NCI-H345 treated with DMSO at 0.1 percent for 48 hours (cell line): ENCODE measurements around the gene HSD11B2.

Source experiments
- DNase-seq: peaks from one replicate; lab custom pipeline; 2025; ENCODE audit not compliant: unreplicated experiment; lab: John Stamatoyannopoulos, UW

HSD11B2 gene

DNA sequence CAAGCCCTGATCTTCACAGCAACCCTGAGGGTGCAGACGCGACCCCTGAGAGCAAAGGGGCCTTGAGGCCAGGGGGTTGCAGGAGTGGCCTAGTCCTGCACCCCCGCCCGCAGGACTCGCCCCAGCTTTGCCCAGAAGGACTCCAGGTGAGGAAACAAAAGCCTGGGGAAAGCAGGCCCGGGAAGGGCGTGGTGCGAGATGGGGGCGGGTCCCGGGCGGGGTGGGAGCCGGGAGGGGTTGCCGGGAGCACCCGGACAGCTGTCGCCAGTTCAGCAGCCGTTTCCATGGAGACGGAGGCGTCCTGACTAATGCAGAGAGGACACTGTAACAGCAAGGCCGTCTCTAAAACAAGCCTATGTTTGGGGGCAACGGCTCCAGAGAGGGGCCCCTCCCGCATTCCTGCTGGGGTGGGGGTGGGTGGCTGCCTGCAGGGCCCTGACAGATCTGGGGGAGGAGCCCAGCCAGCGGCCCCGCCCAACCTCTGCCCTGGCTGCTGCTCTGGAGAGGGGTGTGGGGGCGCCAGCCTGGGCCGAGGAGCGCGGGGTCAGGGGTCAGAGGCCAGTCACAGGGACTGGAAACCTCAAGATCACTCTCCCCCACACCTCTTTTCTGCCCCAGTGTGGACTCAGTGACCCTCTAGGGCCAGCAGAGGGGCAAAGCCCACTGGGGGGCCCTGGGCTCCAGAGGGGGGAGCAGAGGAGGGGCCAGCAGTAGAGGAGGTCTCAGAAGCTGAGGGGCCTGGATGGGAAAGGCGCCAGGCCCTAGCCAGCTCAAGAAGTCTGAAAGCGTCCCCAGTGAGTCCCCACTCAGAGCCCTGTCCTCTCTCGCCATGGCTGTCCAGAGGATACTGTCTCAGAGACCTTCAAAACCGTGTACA is 34.5 kb upstream of the HSD11B2 start:
- peak; percentile 61 for DNase-seq

DNA sequence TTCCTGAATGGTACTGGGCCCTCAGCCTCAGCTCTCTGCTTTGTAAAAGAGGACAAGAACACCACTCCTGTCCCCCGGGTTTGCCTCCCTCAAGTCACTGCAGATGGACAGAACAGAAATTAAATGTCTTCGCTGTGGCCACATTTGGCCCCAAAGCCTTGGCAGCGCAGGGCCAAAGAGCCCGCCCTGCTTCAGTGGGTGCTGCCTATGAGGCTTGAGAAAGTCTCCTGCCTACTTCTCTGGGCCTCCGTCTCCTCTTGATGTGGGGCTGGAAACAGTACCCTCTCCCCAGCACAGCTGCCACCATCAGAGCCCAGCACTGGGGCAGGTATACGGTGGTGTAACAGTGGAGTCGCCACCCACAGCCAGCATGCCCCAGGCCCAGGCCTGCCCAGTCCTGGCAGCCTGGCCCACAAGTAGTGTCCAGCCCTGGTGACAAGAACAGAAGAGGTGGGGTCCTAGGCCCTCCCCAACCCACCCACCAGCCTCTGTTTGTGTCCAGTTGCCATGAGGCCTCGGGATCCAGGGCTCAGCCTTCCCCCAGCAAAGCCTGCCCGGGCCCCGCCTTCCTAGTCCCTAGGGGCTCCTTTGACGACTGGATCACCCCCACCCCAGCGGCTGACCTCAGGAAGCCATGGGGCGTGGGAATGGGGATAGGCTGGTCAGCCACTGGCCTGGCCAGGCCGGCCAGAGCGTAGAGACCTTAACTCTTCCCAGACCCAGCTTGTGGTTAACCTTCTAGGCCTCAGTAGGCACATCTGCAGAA is 33.7 kb upstream of the HSD11B2 start:
- DNase-seq: no peak

DNA sequence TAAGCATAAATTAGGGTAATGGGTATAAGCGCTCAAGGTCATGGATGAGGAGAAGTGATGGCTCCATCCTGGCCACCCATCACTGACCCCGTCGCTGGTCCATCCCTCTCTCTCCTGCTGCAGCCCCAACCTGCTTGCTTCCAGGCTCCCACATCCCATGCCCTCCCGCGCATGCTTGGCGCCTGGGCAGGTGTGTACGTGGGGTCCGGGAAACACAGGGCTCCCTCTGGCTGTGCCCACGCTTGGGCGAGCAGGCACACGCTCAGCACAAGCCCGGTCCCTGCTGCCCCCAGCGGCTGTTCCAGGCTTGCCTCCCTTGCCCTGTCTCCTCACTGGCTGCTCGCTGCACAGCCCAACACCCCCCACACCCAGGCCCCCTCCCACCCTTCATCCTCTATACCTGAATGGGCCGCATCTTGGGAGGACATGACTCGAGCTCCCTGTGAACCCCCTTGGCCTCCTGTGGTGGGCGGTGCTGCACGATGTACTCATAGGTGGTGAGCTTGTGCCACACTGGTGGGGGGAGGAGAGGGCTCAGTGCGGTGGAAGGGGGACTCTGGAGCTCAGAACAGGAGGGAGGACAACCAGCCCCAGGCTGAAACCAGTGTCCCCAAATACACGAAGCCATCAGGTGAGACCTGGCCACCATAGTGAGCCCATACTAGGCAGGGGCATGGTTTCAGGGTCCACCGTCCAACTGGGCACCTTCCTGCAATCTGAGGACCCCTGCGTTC is 32.9 kb upstream of the HSD11B2 start:
- no peak for DNase-seq

DNA sequence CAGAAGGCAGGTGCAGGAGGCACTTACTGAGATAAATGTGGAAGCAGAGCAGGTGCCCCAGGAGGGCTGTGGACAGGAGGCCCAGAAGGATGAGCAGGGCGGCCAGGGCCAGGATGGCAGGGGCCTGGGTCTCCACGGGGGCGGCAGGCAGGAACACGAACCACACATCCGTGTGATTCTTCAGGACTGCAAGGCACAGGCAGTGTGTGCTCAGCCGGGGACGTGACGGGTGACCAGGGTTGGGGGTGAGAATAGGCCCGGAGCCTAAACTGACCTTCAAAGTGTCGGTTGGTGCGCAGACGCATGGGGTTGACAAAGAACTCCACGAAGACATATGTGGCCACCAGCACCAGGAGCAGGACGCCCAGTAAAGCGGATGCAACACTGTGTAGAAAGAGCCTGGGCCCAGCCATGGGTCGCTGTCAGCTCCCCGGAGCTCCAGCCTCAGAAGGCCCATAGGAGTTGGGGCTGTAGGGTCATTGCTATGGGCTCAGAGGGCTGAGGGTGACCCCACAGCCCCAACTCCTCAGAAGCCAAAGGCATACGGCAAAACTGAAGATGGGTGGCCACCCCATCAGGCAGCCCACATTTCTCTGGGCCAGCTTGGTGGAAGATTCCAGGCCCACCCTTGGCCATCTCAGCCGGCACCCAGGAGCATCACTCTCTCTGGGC is 32.2 kb upstream of the HSD11B2 start:
- DNase-seq: no peak

DNA sequence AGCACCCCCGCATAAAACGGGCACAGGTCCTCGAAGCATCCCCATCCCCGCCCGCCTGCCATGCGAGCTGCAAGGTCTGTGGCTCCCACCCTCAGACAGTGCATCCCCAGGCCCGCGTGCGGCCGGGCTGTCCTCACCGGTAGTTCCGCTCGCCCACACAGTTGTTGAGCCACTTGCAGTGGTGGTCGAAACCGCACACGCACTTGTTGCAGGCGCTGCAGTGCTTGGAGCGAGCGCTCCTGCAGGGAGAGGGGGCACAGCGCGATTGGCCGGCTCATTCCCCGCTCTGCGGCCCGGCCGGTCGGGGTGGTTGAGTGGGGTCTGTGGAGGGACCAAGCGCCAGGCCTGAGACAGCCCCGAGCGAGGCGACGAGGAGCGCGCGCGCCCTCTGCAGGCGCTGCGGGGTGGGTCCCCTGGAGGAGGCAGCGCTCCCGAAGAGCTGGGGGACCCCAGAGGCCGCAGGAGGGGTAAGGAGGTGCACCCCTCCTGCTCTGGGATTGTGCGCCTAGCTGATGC is 31.6 kb upstream of the HSD11B2 start:
- DNase-seq: no peak

DNA sequence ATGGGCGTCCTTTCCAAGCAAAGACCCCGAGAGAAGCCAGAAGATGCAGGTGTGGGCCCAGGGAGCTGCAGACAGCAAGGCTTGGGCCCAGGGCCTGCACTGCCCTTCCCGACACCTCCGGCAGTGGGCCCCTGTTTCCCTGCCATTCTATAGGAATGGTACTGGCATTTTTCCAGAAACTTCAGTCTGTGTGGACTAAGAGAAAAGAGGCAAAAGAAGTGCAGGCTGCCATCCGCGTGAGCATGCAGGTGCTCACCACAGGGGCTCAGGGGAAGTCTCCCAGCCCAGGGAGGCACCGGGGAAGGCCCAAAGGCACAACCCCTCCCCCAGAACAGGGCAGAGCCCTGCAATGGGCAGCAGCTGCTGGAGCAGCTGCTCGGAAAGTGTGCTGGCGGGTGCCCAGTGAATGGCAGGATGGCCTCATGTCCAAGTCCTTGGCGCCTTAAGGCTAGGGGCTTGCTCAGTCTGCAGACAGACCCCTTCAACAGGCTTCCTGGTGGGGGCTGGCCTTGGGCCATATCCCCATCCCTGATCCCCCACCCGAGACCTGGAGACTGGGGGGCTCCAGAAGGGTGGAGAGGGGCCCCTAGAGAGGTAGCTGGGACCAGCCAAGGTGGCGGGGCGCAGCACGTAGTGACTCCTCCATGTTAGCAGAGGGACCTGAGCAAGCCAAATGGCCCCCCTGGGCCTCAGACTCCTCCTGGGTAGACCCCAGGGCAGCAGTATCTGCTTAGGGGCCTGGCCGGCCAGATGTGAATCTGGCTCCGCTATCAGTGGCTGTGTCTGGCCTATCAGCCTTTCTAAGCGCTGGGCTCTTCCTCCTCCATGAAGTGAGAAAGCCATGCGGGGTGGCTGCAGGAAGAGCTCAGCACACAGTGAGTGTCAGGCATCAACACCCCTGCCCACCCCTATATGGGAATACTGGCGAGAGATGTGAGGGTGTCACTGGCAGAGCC is 30.9 kb upstream of the HSD11B2 start:
- peak; percentile 66 for DNase-seq

DNA sequence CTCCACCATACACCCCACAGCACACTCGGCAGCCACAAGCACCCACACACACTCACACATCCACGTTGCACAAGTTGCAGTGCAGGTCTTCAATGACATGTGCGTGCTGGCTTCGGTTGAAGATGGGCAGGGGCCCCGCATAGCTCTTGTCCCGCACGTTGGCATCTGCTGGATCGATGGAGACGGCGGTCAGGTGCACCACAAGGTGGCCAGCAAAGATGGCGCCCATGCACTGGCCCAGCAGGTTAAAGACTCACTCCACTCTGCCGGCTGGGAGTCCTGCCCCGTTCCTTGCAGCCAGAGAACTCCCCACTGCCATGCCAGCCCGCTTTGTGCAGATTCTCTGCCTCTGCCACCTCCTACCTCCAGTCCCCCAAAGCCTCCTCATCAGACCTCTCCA is 30.0 kb upstream of the HSD11B2 start:
- no peak for DNase-seq

DNA sequence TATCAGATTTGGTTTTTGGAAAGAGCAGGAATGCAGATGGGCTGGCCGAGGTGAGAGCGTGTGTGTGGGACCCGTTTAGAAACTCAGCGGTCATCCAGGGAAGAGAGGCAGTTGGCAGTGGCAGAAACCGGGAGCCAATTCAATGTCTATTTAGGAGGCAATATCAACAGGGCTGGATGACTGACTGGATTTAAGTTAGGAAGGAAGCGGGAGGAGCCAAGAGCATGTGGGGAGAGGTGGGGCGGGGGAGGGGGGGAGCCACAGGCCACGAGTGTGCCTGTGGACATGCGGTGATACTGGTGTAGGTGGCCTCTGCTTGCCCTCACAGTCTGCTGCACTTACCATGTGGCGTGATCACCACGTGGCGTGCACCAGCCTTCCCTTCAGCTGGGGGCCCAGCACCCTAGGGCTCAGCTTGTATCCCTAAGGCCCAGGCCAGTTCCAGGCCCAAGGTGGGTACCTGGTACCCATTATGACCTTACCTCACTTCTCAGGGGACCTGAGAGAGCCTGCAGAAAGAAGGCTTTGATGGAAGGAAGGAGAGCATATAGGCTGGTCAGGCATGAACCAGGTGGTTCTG is 26.9 kb upstream of the HSD11B2 start:
- no peak for DNase-seq

DNA sequence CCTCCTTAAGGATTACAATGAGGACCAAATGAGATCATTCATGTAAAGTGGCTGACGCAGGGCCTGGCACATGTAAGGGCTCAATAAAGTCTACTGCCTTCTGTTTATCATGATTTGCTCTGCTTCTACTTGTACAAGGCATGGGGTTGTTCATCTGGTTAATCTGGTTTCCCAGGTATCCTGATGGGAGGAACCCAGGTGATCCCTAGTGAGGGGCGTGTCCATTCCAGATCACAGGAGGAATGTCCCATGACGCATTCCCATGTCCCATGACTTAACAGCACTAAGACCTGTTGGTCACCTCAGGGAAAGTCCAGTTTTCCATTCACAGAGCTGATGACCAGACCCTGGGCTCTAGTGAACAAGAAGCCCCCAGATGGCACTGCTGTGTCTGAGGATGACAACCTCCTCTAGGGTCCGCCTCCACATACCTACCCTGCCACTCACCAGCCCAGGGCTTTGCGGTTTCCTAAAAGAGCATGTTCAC is 26.1 kb upstream of the HSD11B2 start:
- DNase-seq: no peak

DNA sequence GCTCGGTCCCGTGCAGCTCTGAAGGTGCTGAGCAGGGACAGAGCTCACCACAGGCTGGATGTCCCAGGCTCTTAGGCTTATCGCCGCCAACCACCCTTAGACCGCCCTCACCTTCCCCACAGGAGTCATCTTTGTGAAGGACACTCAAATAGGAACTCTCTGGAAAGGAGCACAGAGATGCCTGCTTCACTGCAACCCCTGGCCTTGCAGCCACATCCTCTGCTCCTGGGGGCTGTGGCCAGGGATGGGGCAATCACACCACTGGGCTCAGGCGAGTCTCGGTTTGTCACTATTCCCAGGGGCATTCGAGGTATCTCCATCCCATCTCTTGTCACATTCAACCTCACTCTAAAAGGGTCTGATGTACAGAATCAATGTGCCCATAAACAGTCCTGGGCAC is 25.6 kb upstream of the HSD11B2 start:
- DNase-seq: no peak

DNA sequence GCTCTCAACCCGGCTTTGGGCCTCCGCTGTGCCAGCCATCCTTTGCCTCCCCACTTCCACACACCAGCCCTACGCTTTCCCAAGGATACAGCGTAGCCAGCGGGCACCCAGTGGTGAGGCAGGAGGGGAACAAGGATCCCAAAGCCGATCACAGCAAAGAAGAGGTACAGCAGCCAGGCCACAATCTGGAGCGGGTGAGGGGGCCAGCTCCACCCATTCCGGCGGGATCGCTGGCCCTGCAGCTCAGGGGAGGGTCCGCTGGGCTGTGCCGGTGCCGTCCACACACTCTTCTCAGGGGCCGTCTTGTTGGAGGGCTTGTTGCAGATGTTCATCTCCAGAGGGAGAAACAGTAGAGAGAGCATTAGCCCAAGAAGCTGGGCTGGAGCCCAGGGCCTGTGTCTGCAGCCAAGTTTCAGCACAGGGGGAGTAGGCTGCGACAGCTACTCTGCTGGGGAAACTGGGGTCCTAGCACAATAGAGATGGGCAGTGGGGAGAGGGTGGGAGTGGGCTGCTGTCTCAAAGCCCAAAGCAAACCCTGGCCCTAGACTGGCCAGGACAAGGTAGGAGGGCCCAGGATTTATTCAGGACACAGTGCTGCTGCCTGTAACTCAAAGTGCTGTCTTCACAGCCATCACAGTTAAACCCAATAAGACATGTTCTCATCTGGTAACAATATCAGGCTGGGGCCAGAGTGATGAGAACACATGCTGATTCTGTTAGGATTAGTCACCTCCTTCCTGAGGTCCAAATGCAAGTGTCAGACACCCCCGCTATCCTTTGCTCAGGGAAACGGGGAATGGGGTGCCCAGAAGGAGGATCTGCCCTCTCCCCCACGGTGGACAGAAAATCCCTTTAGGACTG is 24.6 kb upstream of the HSD11B2 start:
- DNase-seq: no peak

DNA sequence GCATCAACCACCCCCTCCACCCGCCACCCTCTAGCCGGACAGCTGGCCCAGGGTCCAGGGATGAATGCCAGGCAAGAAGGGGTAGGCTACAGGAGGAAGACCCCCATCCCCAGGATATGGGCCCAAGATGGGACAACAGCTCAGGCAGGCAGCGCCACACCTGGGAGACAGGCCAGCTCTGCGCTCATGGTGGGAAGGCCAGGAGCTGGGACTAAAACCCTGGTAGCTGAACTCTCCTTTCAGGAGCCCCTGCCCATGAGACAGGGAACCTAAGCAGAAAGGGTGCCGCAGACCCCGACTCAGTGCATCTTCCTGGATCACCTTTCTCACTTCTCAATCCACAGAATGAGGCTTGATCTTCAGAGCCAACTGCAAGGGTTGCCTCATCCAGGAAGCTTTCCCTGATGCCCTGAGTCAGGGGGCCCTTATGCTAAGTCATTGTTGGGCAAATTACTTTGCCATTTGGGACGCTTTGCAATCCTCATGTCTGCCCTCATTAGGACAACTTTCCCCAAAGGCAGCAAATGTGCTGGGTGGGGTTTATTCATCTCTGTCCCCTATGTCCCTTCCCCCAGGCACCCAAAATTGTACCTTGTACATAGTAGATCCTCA is 23.6 kb upstream of the HSD11B2 start:
- DNase-seq: no peak

DNA sequence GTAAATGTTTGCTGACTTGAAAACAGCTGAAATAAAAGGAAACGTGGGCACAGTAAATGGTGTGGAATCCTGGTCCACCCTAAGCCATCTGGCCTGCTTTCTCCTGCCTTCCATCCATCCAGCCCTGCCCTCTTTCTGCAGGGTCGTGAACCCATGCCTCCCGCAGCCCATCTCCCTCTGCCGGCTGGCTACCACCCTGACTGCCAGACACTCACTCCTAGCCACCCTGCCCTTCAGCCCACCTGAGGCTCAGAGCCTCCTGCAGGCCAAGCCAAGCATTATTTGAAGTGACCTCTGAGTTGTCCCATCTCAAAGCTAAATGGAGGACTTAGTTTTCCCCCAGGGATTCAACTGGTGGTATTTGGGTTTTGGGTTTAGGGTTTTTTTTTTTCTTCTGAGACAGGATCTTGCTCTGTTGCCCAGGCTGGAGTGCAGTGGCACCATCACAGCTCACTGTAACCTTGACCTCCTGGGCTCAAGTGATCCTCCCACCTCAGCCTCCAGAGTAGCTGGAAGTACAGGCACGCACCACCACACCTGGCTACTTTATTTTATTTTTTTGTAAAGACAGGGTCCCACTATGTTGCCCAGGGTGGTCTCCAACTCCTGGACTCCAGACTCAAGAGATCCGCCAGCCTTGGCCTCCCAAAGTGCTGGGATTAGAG is 23.0 kb upstream of the HSD11B2 start:
- no peak for DNase-seq

DNA sequence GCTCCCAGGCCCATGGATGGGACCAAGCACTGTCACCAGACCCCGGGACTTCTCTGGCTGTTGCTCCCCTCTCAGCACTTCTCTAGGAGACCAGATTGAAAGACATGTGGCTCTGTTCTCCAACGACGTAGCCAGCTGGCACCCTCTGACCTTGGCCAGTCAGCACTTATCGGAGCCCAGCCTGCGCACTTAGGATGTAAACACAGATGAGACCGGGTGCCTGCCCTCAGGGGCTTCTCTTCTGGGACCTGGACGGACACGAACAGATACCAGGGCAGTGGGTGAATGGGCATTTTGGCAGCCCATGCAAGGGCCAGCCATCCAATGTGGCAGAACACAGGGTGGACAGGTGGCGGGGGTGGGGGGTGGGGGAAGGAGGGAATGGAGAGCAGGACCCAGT is 21.3 kb upstream of the HSD11B2 start:
- DNase-seq: no peak

DNA sequence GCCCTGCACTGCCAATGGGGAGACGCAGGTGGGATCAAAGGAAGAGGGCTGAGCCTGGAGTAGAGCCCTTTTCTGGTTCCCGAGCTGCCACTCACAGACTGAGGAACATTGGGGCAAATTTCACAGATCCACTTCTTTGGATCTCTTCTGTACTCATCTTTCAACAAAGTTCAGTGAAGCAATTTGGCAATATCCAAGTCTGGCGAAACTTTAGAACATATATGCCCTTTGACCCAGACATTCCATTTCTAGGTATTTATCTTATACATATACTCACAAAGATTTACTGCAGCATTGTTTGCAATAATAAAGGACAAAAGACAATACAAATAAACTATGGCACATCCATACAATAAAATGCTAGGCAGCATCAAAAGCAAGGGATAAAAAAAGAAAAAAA is 19.6 kb upstream of the HSD11B2 start:
- no peak for DNase-seq

DNA sequence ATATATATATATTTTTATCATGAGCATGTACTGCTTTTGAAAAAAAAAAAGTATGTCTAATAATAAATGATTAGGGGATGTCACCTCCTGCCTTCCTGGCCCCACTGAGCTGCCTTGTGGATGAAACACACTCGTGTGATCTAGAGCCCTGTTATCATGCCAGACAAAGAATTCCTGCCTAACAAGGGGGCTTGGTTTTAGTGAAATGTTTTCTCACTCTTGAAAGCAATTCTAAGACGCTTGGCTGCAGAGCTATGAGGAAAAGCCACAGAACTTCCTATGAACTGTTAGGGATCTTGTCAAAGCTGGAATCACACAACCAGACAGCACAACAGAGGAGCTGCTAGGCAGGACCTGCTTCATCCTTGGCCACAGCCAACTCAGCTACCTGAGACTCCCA is 18.6 kb upstream of the HSD11B2 start:
- no peak for DNase-seq
